ENCODE measurements around the gene RABL6. TPM values are rescaled to one million over a fixed set of nuclear protein-coding genes. Genes with fewer than 3 reads are reported as not detected.

The RABL6 gene
- total and polyA plus RNA-seq, 2 of the 4 experiments (the other 2 are of a cell fraction) = 37.1 to 47.5 TPM

DNA sequence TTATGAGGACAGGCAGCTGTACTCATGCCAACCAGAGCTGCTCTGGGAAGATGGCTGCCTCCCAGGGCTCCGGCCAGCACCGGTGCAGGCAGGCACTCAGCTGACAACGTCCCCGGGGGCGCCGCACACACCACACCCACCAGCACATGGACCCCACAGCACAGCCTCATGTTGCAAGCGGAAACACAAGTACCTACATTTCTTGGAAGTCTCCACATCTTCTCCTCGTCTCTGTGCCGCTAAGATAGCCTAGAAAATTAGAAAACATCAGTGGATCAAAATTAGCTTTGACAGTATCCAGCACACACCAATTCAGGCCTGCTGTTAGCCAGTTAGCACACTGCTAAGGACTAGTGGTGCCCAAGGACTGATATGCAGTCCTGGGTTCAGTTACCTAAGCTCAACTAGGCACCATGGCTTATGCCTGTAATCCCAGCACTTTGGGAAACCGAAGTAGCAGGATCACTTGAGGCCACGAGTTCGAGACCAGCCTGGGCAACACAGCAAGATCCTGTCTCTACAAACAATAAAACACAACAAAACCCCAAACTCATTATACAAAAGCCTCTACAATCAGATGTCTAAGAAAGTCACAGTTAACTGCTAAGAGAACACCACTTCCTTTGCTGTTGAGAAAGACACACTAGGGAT is 56.0 kb downstream of the RABL6 start:
- peaks cover 2% of the 10 kb centered on the region; the same call in 1 of the 2 replicates for H3K9me3 ChIP-seq (ENCODE audit: control insufficient read depth, insufficient read depth, low read length)
- peaks cover 37% of the 10 kb centered on the region for H3K36me3 ChIP-seq (ENCODE audit: control insufficient read depth, insufficient read depth, low read length)
- H2BK20ac ChIP-seq (ENCODE audit: low read depth, low read length) = no peak overlapping the region
- no peak overlapping the region for H2BK120ac ChIP-seq (ENCODE audit: low read depth, low read length)
- H3K18ac ChIP-seq (ENCODE audit: low read depth, low read length) = no peak overlapping the region
- in situ Hi-C loops (cut with MboI; ENCODE audit: low sequenced_read_pairs) = no loop called here
- H3K4ac ChIP-seq (ENCODE audit: low read depth, low read length) = no peak overlapping the region
- no peak overlapping the region for H4K91ac ChIP-seq (ENCODE audit: insufficient read depth, low read depth, low read length)
- peaks cover 10% of the 10 kb centered on the region for H3K4me1 ChIP-seq (ENCODE audit: control insufficient read depth, insufficient read depth, low read length)
- no peaks in the 10 kb centered on the region for H3K27me3 ChIP-seq (ENCODE audit: control insufficient read depth, insufficient read depth, low read length)
- no TSS peak for BruUV-seq (replicated peaks)
- dilution Hi-C loops (cut with HindIII; ENCODE audit: low sequenced_read_pairs, unreplicated experiment) = no loop called here
- peaks cover 16 to 52% of the 10 kb centered on the region in 2 experiments for H3K79me1 ChIP-seq (ENCODE audit: low read depth in 1 of 2, low read length in 2 of 2)
- H3K23ac ChIP-seq (ENCODE audit: low read depth, low read length) = no peak overlapping the region
- no peak overlapping the region for H3K56ac ChIP-seq (ENCODE audit: extremely low read depth, insufficient read depth, low read length)
- intact Hi-C loops (cut with micrococcal nuclease) = no loop called here
- no peak overlapping the region for H2BK15ac ChIP-seq (ENCODE audit: low read depth, low read length)
- DNase-seq (no peak), ATAC-seq (ENCODE audit: low read depth) (no peak)
- no peak overlapping the region for H2BK5ac ChIP-seq (ENCODE audit: low read depth, low read length, poor library complexity, severe bottlenecking)
- CTCF ChIA-PET = no interaction called here
- no peak overlapping the region for H3K9ac ChIP-seq (ENCODE audit: low read depth, low read length)
- no peak overlapping the region for H3K27ac ChIP-seq (ENCODE audit: insufficient read depth, low read length)
- no peak overlapping the region for H3K14ac ChIP-seq (replicated peaks; ENCODE audit: low read depth, low read length)
- H4K5ac ChIP-seq (ENCODE audit: low read depth, low read length) = no peak overlapping the region
- H3K4me3 ChIP-seq (ENCODE audit: insufficient read depth, low read depth, low read length) = no peak overlapping the region
- H4K8ac ChIP-seq (ENCODE audit: low read depth in 2 of 2, low read length in 2 of 2) = no peak overlapping the region
- no peak overlapping the region for H3K4me2 ChIP-seq (ENCODE audit: low read depth, low read length)
- WGBS, 2 experiments (ENCODE audit: extremely low coverage in 2 of 2, insufficient read length in 1 of 2) = 96% methylated on average over 9 of the region's 12 CpGs; no CpG with 5 or more reads in 1 of the 2 experiments
- H2AFZ ChIP-seq (replicated peaks; ENCODE audit: low read length, poor library complexity) = no peak overlapping the region
- H3K9me1 ChIP-seq (ENCODE audit: insufficient read depth, low read length) = peaks cover 5% of the 10 kb centered on the region
- H2AK5ac ChIP-seq (ENCODE audit: low read depth, low read length) = no peak overlapping the region
- peaks cover 17% of the 10 kb centered on the region for H4K20me1 ChIP-seq (ENCODE audit: insufficient read depth, low read length)
- no peak overlapping the region for H2AK9ac ChIP-seq (replicated peaks; ENCODE audit: low read depth, low read length, poor library complexity)
- TF ChIP-seq MXI1 (IDR thresholded peaks at IDR 0.05; ENCODE audit: borderline replicate concordance, low read depth, low read length) = no peak
- no peak for TF ChIP-seq RAD21 (IDR thresholded peaks at IDR 0.05; ENCODE audit: low read length)
- no peak for TF ChIP-seq MAZ (IDR thresholded peaks at IDR 0.05; ENCODE audit: borderline replicate concordance, low read depth, low read length)
- TF ChIP-seq RCOR1 (IDR thresholded peaks at IDR 0.05; ENCODE audit: insufficient replicate concordance, low read length) = no peak
- TF ChIP-seq POLR2A (IDR thresholded peaks at IDR 0.05; ENCODE audit: low read depth, low read length) = no peak
- TF ChIP-seq, protein P1, sequence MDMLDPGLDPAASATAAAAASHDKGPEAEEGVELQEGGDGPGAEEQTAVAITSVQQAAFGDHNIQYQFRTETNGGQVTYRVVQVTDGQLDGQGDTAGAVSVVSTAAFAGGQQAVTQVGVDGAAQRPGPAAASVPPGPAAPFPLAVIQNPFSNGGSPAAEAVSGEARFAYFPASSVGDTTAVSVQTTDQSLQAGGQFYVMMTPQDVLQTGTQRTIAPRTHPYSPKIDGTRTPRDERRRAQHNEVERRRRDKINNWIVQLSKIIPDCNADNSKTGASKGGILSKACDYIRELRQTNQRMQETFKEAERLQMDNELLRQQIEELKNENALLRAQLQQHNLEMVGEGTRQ (IDR thresholded peaks at IDR 0.05; ENCODE audit: low read depth, low read length) = no peak
- no peak for TF ChIP-seq BHLHE40 (IDR thresholded peaks at IDR 0.05; ENCODE audit: low read depth, low read length)
- no peak for TF ChIP-seq CHD1 (IDR thresholded peaks at IDR 0.05; ENCODE audit: low read depth, low read length)
- no peak for TF ChIP-seq RFX5 (IDR thresholded peaks at IDR 0.05; ENCODE audit: low read depth, low read length)
- no peak for TF ChIP-seq MAFK (IDR thresholded peaks at IDR 0.05; ENCODE audit: low read depth, low read length)
- TF ChIP-seq SMC3 (IDR thresholded peaks at IDR 0.05; ENCODE audit: low read depth, low read length) = no peak
- no peak for TF ChIP-seq NFE2L2 (IDR thresholded peaks at IDR 0.05; ENCODE audit: low read depth, low read length)
- TF ChIP-seq CEBPB (IDR thresholded peaks at IDR 0.05; ENCODE audit: low read depth, low read length) = no peak
- TF ChIP-seq, protein P2, sequence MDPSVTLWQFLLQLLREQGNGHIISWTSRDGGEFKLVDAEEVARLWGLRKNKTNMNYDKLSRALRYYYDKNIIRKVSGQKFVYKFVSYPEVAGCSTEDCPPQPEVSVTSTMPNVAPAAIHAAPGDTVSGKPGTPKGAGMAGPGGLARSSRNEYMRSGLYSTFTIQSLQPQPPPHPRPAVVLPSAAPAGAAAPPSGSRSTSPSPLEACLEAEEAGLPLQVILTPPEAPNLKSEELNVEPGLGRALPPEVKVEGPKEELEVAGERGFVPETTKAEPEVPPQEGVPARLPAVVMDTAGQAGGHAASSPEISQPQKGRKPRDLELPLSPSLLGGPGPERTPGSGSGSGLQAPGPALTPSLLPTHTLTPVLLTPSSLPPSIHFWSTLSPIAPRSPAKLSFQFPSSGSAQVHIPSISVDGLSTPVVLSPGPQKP (IDR thresholded peaks at IDR 0.05; ENCODE audit: borderline replicate concordance, low read depth, low read length) = no peak
- TF ChIP-seq, protein P3, sequence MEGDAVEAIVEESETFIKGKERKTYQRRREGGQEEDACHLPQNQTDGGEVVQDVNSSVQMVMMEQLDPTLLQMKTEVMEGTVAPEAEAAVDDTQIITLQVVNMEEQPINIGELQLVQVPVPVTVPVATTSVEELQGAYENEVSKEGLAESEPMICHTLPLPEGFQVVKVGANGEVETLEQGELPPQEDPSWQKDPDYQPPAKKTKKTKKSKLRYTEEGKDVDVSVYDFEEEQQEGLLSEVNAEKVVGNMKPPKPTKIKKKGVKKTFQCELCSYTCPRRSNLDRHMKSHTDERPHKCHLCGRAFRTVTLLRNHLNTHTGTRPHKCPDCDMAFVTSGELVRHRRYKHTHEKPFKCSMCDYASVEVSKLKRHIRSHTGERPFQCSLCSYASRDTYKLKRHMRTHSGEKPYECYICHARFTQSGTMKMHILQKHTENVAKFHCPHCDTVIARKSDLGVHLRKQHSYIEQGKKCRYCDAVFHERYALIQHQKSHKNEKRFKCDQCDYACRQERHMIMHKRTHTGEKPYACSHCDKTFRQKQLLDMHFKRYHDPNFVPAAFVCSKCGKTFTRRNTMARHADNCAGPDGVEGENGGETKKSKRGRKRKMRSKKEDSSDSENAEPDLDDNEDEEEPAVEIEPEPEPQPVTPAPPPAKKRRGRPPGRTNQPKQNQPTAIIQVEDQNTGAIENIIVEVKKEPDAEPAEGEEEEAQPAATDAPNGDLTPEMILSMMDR (conservative IDR thresholded peaks at IDR 0.05; ENCODE audit: low read depth, low read length) = no peak
- no peak for TF ChIP-seq FOS (IDR thresholded peaks at IDR 0.05; ENCODE audit: low read depth, low read length)
- POLR2A ChIA-PET (ENCODE audit: unreplicated experiment) = no interaction called here

Measured in IMR-90 (cell line).